ENCODE results near the gene APOA4. TPM values are rescaled to one million over a fixed set of nuclear protein-coding genes. Genes with fewer than 3 reads are reported as not detected.

Gene APOA4
- total and polyA plus RNA-seq, 8 donors = 0.08 to 278 (median 0.45) TPM; not detected in 4

DNA sequence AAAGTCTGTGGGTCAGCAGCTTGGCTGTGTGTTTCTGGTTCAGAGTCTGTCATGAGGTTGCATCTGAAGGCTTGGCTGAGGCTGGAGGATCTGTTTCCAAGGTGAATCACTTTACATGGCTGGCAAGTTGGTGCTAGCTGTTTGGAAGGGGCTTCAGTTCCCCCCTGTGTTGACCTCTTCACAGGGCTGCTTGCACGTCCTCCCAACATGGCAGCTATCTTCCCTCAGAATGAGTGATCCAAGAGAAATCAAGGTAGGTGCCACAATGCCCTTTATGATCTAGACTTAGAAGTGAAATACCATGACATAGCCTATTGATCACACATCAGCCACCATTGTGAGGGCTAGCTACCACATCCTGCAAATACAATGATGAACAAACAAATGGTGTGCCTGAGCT, 9.9 kb downstream of the APOA4 start:
- DNase-seq = peak in 1 of 2 donors; percentile 11
- Histone ChIP-seq H3K4me1 (peaks cover 0 to 11% (median 3%) of the 10 kb centered on the region in 4 donors), H3K4me3 (no peak overlapping the region), H3K9me3 (no peaks in the 10 kb centered on the region), H3K27ac (no peak overlapping the region), H3K36me3 (no peaks in the 10 kb centered on the region), H3K27me3 (no peaks in the 10 kb centered on the region)
- intact Hi-C loops (cut with DNase I; ENCODE audit: low total_unique reads) = no loop called here
- WGBS, 5 donors = 92 to 100% (median 94%) methylated on average over 1 of the region's 1 CpG
- TF ChIP-seq, protein P1, sequence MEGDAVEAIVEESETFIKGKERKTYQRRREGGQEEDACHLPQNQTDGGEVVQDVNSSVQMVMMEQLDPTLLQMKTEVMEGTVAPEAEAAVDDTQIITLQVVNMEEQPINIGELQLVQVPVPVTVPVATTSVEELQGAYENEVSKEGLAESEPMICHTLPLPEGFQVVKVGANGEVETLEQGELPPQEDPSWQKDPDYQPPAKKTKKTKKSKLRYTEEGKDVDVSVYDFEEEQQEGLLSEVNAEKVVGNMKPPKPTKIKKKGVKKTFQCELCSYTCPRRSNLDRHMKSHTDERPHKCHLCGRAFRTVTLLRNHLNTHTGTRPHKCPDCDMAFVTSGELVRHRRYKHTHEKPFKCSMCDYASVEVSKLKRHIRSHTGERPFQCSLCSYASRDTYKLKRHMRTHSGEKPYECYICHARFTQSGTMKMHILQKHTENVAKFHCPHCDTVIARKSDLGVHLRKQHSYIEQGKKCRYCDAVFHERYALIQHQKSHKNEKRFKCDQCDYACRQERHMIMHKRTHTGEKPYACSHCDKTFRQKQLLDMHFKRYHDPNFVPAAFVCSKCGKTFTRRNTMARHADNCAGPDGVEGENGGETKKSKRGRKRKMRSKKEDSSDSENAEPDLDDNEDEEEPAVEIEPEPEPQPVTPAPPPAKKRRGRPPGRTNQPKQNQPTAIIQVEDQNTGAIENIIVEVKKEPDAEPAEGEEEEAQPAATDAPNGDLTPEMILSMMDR (IDR thresholded peaks at IDR 0.05) = no peak
- TF ChIP-seq POLR2A (IDR thresholded peaks at IDR 0.05) (no peak), POLR2AphosphoS5 (IDR thresholded peaks at IDR 0.05) (no peak), EP300 (IDR thresholded peaks at IDR 0.05) (no peak)

DNA sequence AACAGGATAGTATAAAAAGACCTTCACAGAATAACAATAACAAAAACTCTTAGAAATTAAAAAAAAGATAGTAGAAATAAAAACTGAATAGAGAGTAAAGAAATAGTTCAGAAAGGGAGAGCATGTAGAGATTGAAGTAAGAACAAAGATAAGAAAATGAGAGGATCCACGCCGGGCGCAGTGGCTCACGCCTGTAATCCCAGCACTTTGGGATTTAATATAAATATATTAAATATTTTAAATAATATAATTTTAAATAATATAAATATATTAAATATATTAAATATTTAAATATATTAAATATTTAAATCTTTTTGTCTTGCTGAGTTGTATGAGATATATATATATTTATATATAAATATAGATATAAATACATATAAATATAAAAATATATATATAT, 11.0 kb downstream of the APOA4 start:
- no peak overlapping the region for H3K4me3 ChIP-seq
- no peak overlapping the region for H3K27ac ChIP-seq
- no peak for TF ChIP-seq POLR2AphosphoS5 (IDR thresholded peaks at IDR 0.05)
- TF ChIP-seq EP300 (IDR thresholded peaks at IDR 0.05) = no peak
- TF ChIP-seq POLR2A (IDR thresholded peaks at IDR 0.05) = no peak
- TF ChIP-seq, protein P1 (IDR thresholded peaks at IDR 0.05) = no peak
- H3K9me3 ChIP-seq = no peaks in the 10 kb centered on the region
- intact Hi-C loops (cut with DNase I; ENCODE audit: low total_unique reads) = no loop called here
- H3K36me3 ChIP-seq = no peaks in the 10 kb centered on the region
- no peaks in the 10 kb centered on the region for H3K27me3 ChIP-seq
- WGBS, 5 donors = 86 to 98% (median 95%) methylated on average over 4 of the region's 4 CpGs
- DNase-seq = peak in 1 of 2 donors; percentile 13
- peaks cover 4 to 18% (median 8%) of the 10 kb centered on the region in 4 donors for H3K4me1 ChIP-seq

DNA sequence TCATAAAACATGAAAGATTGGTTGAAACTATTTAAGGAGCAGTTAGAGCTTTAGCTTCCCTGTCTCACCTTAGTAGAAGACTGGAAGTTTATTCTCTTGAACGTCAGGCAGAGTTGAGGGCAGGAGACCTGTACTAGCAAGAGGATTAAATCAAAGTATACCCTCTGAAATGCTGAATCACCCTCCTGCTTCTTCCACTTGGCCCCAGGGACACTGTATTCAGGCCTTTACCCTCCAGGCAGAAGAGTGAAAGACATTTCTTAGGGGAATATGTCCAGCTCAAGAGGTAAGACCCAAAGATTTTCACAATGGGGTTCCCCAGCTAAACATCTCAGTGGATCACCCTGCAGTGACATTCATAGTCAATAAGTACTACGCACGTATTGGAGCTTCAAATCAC, 11.9 kb downstream of the APOA4 start:
- H3K27ac ChIP-seq = no peak overlapping the region
- no peak for DNase-seq
- H3K4me1 ChIP-seq = peaks cover 4 to 18% (median 8%) of the 10 kb centered on the region in 4 donors
- H3K9me3 ChIP-seq = no peaks in the 10 kb centered on the region
- no peaks in the 10 kb centered on the region for H3K27me3 ChIP-seq
- H3K36me3 ChIP-seq = no peaks in the 10 kb centered on the region
- intact Hi-C loops (cut with DNase I; ENCODE audit: low total_unique reads) = no loop called here
- TF ChIP-seq POLR2AphosphoS5 (IDR thresholded peaks at IDR 0.05) (no peak), EP300 (IDR thresholded peaks at IDR 0.05) (no peak), POLR2A (IDR thresholded peaks at IDR 0.05) (no peak)
- TF ChIP-seq, protein P1 (IDR thresholded peaks at IDR 0.05) = no peak
- WGBS, 5 donors = 74 to 90% (median 84%) methylated on average over 3 of the region's 3 CpGs
- no peak overlapping the region for H3K4me3 ChIP-seq

DNA sequence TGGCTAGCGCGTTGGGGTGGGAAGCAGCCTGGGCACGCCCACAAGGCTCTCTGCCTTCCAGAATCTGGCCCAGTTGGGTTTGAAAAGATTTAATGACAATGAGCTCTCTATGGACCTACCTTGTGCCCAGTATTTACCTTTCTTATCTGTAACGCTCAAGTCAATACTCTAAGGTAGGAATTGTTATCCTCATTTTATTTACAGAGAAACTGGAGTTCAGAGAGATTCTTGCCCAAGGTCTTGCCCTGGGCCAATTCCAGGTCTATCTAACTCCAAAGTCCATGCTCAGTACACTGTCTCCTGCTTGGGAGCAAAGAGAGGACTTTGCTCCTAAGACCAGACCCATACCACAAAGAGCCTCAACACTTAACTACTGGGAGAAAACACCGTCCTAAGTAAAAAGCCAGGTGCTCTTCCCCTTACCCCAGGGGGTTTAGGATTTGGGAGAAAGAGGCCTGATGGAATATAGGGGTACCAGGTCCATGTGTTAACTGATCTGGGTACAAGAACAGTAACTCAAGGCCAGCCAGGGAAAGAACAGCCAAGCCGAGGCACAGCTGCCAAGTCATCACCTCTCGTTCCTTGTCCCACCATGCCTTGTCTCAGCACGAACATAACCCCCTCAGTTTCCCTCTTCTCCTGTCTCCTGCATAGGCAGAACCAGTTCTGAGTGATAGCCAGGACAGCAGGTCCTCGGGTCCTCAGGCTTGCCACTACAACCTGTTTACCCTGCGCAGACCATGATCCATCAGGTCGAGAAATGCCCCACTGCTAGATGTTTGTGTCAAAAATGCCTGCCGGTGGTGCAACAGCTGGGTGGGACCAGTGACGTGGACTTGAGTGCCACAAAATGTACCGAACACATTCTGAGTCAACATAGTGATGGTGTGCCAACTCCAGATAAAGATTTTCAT, 14.6 kb downstream of the APOA4 start:
- peaks cover 4 to 18% (median 8%) of the 10 kb centered on the region in 4 donors for H3K4me1 ChIP-seq

More for the DNA sequence above, 14.6 kb downstream of the APOA4 start:
- peak; percentile 72 to 81 for DNase-seq
- 32 to 68% (median 45%) methylated on average over 14 of the region's 14 CpGs for WGBS, 5 donors
- Histone ChIP-seq H3K4me3 (no peak overlapping the region), H3K27ac (peak overlapping the region; percentile 34 to 84 (median 75)), H3K27me3 (no peaks in the 10 kb centered on the region), H3K36me3 (no peaks in the 10 kb centered on the region), H3K9me3 (no peaks in the 10 kb centered on the region)
- intact Hi-C loops (cut with DNase I; ENCODE audit: low total_unique reads) = no loop called here
- peak in 2 of 3 donors; percentile 59 for TF ChIP-seq POLR2AphosphoS5 (IDR thresholded peaks at IDR 0.05)
- no peak for TF ChIP-seq POLR2A (IDR thresholded peaks at IDR 0.05)
- no peak for TF ChIP-seq EP300 (IDR thresholded peaks at IDR 0.05)
- TF ChIP-seq, protein P1 (IDR thresholded peaks at IDR 0.05) = no peak
